Activated T-cell treated with anti-CD3 and anti-CD28 coated beads, Interleukin-2, amount 50 U/mL, for 1 hour (primary cell): ENCODE results near the gene SART1.
"Not testable (repeated sequence)": the region's sequence is repeated elsewhere in the genome, so short reads cannot be mapped to it uniquely, and the experiment has no call there.

Experiments used
- DNase-seq: peaks from one replicate; pipeline ENCODE4 v3.0.0-alpha.2; 2020

Gene SART1

DNA sequence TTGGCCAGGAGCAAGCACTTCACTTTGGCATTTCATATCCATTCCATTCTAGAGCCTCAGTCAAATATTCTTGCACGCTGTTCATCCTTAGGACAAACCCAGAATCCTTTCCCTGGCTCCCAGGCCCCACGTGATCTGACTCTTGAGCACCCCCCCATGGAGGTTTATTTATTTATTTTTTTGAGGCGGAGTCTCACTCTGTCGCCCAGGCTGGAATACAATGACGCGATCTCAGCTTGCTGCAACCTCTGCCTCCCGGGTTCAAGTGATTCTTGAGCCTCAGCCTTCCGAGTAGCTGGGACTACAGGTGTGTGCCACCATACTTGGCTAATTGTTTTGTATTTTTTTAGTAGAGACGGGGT, 29.0 kb upstream of the SART1 start:
- DNase-seq, result no peak

- DNase-seq, result no peak
These were observed 27.5 kb upstream of the SART1 start for GRCh38 chr11:65934014-65934413.

DNA sequence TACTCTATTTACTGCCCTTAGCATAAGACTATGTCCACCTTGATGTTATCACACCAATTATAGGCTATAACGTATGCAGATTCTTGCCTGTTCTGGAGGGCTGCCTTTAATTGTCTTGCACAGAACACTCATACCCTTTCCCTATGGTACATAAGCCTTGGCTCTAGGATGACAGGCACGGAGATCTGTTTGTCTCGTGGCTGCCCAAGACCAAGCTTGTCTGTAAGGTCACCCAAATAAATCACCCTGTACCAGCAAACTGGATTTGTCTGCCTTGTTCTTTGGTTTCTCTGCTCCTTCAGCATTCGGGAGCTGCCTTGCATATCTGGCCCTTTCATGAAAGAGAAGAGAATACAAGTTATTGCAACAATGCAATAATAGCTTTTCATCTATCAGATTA, 23.8 kb upstream of the SART1 start:
- DNase-seq, result no peak

DNA sequence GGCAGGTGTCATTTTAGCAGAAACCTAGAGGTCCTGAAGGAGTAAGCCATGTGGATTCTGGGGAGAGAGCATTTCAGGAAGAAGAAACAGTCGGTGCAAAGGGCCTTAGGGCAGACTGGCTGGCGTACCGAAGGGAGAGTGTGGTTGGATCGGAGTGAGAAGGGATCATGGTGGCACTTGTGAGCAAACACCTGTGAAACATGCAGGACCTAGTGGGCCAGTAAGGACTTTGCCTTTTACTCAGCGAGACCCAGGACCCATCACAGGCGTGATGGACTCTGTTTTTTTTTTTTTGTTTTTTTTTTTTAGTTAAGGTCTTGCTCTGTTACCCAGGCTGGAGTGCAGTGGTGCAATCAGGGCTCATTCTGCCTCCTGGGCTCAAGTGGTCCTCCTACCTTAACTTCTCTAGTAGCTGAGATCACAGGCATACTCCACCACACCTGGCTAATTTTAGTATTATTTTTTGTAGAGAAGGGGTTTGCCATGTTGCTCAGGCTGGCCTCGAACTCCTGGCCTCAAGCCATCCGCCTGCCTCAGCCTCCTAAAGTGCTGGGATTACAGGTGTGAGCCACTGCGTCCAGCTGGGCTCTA, 19.7 kb upstream of the SART1 start:
- DNase-seq, result no peak

DNA sequence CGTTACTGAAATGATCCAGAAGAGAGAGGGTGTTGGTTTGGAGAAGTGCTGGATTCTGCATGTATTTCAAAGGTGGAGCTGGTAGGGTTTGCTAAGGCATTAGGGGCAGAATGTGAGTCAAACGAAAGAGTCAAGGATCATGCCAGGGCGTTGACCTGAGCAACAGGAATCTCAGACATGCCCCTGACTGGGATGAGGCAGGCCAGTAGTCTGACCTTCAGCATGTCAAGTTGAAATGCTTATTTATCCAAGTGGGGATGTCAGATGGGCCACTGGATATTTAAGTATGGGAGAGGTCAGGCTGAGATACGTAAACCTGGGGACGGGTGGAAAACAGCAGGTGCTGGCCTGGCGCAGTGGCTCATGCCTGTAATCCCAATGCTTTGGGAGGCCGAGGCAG, 19.0 kb upstream of the SART1 start:
- DNase-seq, result no peak

DNA sequence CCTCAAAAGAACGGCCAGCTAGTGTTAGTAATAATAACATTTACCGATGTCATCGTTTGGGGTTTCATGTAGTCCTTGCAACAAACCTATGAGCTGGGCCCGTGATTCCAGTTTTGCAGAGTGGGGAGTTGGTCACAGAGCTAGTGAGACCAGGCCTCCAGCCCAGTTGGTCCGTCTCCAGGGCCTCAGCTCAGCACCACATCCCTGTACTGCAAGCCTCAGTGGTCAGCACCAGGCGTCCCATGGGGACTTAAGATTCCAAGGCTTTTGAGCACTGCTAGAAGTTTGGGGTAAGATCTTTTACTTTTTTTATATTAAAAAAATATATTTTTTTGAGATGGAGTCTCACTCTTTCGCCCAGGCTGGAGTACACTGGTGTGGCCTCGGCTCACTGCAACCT, 17.3 kb upstream of the SART1 start:
- DNase-seq, result no peak

- DNase-seq, result no peak
These were observed 16.8 kb upstream of the SART1 start for GRCh38 chr11:65944767-65945166.

- DNase-seq, result no peak
These were observed 16.1 kb upstream of the SART1 start, which contains the start of gene TSGA10IP for GRCh38 chr11:65945430-65945911. TSGA10IP (plus strand) TSS chr11:65945480; CDS start chr11:65945676, 196 bp downstream.

DNA sequence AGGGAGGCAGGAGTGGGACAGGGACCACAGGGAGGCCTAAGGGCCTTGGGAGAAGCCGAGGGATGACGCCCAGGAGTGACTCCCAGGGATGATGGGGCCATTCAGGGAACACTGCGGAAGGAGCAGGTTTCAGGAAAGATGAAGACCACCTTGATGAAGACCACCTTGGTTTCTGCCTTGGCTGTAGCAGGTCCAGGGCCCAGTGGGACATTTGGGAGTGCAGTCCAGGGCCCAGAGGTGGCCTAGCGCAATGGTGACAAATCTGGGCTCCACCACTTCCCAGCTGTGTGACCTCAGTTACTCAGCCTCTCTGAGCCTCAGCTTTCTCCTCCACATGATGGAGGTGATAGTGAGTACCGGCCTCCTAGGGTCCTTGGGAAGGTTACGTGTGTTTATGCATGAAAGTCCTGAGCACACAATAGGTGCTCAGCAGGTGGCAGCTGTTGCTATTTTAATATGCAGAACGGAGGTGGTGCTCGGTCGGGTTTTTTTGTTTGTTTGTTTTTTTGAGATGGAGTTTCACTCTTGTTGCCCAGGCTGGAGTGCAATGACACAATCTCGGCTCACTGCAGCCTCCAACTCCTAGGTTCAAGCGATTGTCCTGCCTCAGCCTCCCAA, 15.5 kb upstream of the SART1 start:
- no peak for DNase-seq

DNA sequence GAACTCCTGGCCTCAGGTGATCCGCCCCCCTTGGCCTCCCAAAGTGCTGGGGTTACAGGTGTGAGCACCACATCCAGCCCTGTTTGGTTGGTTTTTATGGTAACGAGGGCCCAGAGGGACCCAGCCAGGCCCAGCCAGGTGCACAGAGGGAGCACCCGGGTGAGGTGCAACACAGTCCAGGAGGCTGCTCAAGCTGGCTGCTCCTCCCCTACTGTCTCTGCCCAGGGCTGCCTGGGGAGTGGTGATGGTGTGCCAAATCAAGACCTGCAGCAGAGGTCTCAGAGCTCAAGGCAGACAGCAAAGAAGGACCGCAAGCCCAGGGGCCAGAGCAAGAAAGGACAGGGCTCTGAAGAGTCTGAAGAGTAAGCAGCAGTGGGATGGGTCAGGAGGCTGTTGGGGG, 14.9 kb upstream of the SART1 start:
- DNase-seq, result no peak

- no peak for DNase-seq
These were observed 14.4 kb upstream of the SART1 start for GRCh38 chr11:65947133-65947532.

- DNase-seq, result no peak
These were observed 13.9 kb upstream of the SART1 start for GRCh38 chr11:65947603-65948125.

- not testable (repeated sequence) for DNase-seq
These were observed 10.8 kb upstream of the SART1 start for GRCh38 chr11:65950711-65951110.

- DNase-seq, result not testable (repeated sequence)
These were observed 9.9 kb upstream of the SART1 start for GRCh38 chr11:65951641-65952040.

GRCh38 chr11:65952052-65952521, 9.4 kb upstream of the SART1 start:
- no peak for DNase-seq

DNA sequence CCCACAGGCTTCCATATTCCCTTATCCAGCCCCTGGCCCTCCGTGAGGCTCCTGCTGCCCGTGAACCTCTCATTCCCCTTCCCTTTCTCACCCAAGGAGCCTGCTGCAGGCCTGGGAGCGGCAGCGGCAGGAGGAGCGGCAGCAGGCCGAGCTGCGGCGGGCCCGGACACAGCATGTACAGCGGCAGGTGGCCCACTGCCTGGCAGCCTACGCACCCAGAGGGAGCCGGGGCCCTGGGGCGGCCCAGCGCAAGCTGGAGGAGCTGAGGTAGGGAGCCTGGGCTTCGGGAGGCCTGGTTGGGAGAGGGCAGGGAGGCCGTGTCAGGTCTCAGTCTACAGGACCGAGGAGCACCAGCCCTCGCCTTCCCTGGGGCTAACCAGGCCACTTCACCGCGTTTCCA, 8.1 kb upstream of the SART1 start:
- no peak for DNase-seq

- DNase-seq, result no peak
These were observed 6.8 kb upstream of the SART1 start for GRCh38 chr11:65954771-65955170.

- no peak for DNase-seq
These were observed 3.2 kb upstream of the SART1 start for GRCh38 chr11:65958291-65958690.

- DNase-seq, result no peak
These were observed 2.6 kb upstream of the SART1 start for GRCh38 chr11:65958774-65959420.

GRCh38 chr11:65960824-65961266, 689 bp upstream of the SART1 start:
- no peak for DNase-seq

GRCh38 chr11:65962141-65962564, 619 bp downstream of the SART1 start:
- DNase-seq, result no peak

DNA sequence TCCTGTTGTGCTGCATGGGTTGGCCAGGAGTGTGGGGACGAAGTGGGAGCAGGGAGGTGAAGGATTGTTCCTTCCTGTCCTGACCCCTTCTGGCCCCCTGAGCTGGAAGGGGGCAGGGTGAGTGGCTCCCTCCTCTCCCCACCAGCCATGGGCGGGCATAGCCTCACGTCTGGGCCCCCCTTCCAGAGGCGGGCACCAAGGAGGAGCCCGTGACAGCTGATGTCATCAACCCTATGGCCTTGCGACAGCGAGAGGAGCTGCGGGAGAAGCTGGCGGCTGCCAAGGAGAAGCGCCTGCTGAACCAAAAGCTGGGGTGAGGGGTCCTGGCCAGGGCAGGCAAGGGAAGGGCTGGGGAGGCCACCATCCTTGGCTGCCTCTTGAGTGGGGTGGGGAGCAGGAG, 3.4 kb downstream of the SART1 start:
- DNase-seq, result no peak

DNA sequence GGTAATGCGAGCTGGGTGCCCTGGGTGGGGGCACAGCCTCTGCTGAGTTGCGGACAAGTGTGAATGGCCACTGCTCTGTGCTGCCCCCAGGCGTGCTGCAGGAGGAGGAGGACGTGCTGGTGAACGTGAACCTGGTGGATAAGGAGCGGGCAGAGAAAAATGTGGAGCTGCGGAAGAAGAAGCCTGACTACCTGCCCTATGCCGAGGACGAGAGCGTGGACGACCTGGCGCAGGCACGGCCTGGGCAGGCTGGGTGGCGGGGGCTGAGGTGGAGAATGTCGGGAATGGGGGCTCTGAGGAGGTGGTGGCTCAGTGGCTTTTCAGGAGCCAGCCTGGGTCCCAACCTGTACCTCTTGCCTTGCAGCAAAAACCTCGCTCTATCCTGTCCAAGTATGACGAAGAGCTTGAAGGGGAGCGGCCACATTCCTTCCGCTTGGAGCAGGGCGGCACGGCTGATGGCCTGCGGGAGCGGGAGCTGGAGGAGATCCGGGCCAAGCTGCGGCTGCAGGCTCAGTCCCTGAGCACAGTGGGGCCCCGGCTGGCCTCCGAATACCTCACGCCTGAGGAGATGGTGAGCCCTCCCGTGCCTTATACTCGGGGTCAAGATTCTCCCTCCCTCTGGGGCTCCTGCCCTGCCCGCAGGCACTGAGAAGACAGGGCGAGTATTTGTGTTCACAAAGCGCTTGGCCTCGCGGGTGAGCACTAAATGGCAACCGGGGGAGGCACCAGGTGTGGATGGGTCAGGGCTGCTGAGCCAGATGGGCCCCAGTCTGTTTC, 4.6 kb downstream of the SART1 start:
- no peak for DNase-seq
